Caki2 (cell line): ENCODE measurements around the gene CRISP3. TPM values are rescaled to one million over a fixed set of nuclear protein-coding genes. Genes with fewer than 3 reads are reported as not detected.

ENCODE experiments used
- DNase-seq: peaks from one replicate; pipeline ENCODE4 v3.0.0-alpha.2; 2015; ENCODE audit warnings: low read depth
- in situ Hi-C: cut with HindIII; loops from 2 replicates; pipeline ENCODE4 v1.10.0; 2016; ENCODE audit warnings: low sequenced_read_pairs, low pct_unique_long_range_greater_than_20kb, mixed read lengths
- total RNA-seq: library from RNA; depleted of rRNA; stranded (reverse); fragments of >200 nt; shearing (Covaris generic); gene quantifications from 2 replicates; pipeline ENCODE4 v1.2.3, GENCODE V29; 2014; ENCODE audit warnings: low replicate concordance; rRNA removed

Gene CRISP3
- total RNA-seq, 1 experiment from 2014 or later = not detected

GRCh38 chr6:49713346-49713745, 30.8 kb downstream of the CRISP3 start, which contains the start of gene CRISP2:
CRISP2 (minus strand) TSS chr6:49713543; CDS start chr6:49709196, 4,347 bp downstream.
- no peak for DNase-seq
- in situ Hi-C loops = no loop called here

- in situ Hi-C loops = no loop called here
These were observed 45.7 kb downstream of the CRISP3 start for GRCh38 chr6:49698478-49698877.

GRCh38 chr6:49693512-49693911, 50.7 kb downstream of the CRISP3 start:
- DNase-seq = no peak
- in situ Hi-C loops = no loop called here

More at GRCh38 chr6:49698478-49698877, 45.7 kb downstream of the CRISP3 start:
- DNase-seq = no peak

- no peak for DNase-seq
- in situ Hi-C loops = no loop called here
These were observed 51.7 kb downstream of the CRISP3 start for GRCh38 chr6:49692534-49692933.

Other genes starting within 250 kb of the CRISP3 start
- not detected in 2 replicates for gene GLYATL3, start 244.5 kb downstream of the CRISP3 start, total RNA-seq
- not detected in 2 replicates for gene C6orf141, start 193.7 kb downstream of the CRISP3 start, total RNA-seq
- gene RHAG, start 107.5 kb downstream of the CRISP3 start, total RNA-seq = not detected in 2 replicates
- not detected in 2 replicates for gene CRISP2, start 30.8 kb downstream of the CRISP3 start, total RNA-seq
- not detected in 2 replicates for gene PGK2, start 42.9 kb upstream of the CRISP3 start, total RNA-seq
- not detected in 2 replicates for gene CRISP1, start 122.1 kb upstream of the CRISP3 start, total RNA-seq
- not detected in 2 replicates for gene DEFB114, start 219.8 kb upstream of the CRISP3 start, total RNA-seq
- gene DEFB113, start 225.2 kb upstream of the CRISP3 start, total RNA-seq = not detected in 2 replicates